HUES48 (cell line): Measurements from ENCODE around the gene CTBP2.

Source experiments
- H3K27ac ChIP-seq: one replicate; pipeline ENCODE4 v1.7.0; 2013; ENCODE audit warnings: low read depth, low read length, inconsistent platforms
- H3K27me3 ChIP-seq: 2 replicates; pipeline ENCODE4 v1.6.1; 2013; ENCODE audit warnings: mild to moderate bottlenecking, low read length; ENCODE audit not compliant: control insufficient read depth, insufficient read depth
- H3K36me3 ChIP-seq: 2 replicates; pipeline ENCODE4 v1.6.1; 2013; ENCODE audit warnings: low read length; ENCODE audit not compliant: control insufficient read depth, insufficient read depth
- H3K4me1 ChIP-seq: 2 replicates; pipeline ENCODE4 v1.6.1; 2013; ENCODE audit warnings: mild to moderate bottlenecking, low read length; ENCODE audit not compliant: control insufficient read depth, insufficient read depth
- H3K4me3 ChIP-seq: 2 replicates; pipeline ENCODE4 v1.5.1; 2013; ENCODE audit warnings: mild to moderate bottlenecking, low read depth, low read length
- H3K9ac ChIP-seq: 2 replicates; pipeline ENCODE4 v1.6.1; 2013; ENCODE audit warnings: mild to moderate bottlenecking, low read depth, low read length, moderate library complexity
- H3K9me3 ChIP-seq: 2 replicates; pipeline ENCODE4 v1.6.1; 2013; ENCODE audit warnings: low read length; ENCODE audit not compliant: control insufficient read depth, insufficient read depth

CTBP2 gene

GRCh38 chr10:125177641-125178640 lies 17.6 kb upstream of the CTBP2 start:
- Histone ChIP-seq H3K36me3 (no peaks in the 10 kb centered on the region), H3K4me3 (no peak overlapping the region), H3K4me1 (peaks cover 7% of the 10 kb centered on the region), H3K27ac (no peak overlapping the region), H3K9ac (no peak overlapping the region), H3K9me3 (no peaks in the 10 kb centered on the region), H3K27me3 (no peaks in the 10 kb centered on the region)

- Histone ChIP-seq H3K9me3 (no peaks in the 10 kb centered on the region), H3K36me3 (no peaks in the 10 kb centered on the region), H3K4me3 (no peak overlapping the region), H3K27ac (no peak overlapping the region), H3K4me1 (peaks cover 7% of the 10 kb centered on the region), H3K27me3 (no peaks in the 10 kb centered on the region), H3K9ac (no peak overlapping the region)
Measured at GRCh38 chr10:125175807-125176206, 15.4 kb upstream of the CTBP2 start.

GRCh38 chr10:125174360-125174759 lies 14.0 kb upstream of the CTBP2 start:
- no peak overlapping the region for H3K9ac ChIP-seq
- no peaks in the 10 kb centered on the region for H3K27me3 ChIP-seq
- H3K36me3 ChIP-seq: no peaks in the 10 kb centered on the region
- no peaks in the 10 kb centered on the region for H3K9me3 ChIP-seq
- peaks cover 7% of the 10 kb centered on the region for H3K4me1 ChIP-seq
- no peak overlapping the region for H3K4me3 ChIP-seq
- H3K27ac ChIP-seq: no peak overlapping the region

GRCh38 chr10:125172694-125173093 lies 12.3 kb upstream of the CTBP2 start:
- Histone ChIP-seq H3K4me1 (peaks cover 7% of the 10 kb centered on the region), H3K36me3 (no peaks in the 10 kb centered on the region), H3K9me3 (no peaks in the 10 kb centered on the region), H3K27me3 (no peaks in the 10 kb centered on the region), H3K27ac (no peak overlapping the region), H3K9ac (no peak overlapping the region), H3K4me3 (no peak overlapping the region)

- no peaks in the 10 kb centered on the region for H3K9me3 ChIP-seq
- H3K36me3 ChIP-seq: no peaks in the 10 kb centered on the region
- no peak overlapping the region for H3K4me3 ChIP-seq
- no peaks in the 10 kb centered on the region for H3K27me3 ChIP-seq
- peaks cover 7% of the 10 kb centered on the region for H3K4me1 ChIP-seq
- no peak overlapping the region for H3K27ac ChIP-seq
- no peak overlapping the region; the same call in 1 of the 2 replicates for H3K9ac ChIP-seq
Measured at GRCh38 chr10:125171402-125172306, 11.3 kb upstream of the CTBP2 start.

GRCh38 chr10:125169915-125170314 lies 9.6 kb upstream of the CTBP2 start:
- peaks cover 7% of the 10 kb centered on the region for H3K4me1 ChIP-seq
- H3K27me3 ChIP-seq: no peaks in the 10 kb centered on the region
- no peaks in the 10 kb centered on the region for H3K9me3 ChIP-seq
- H3K9ac ChIP-seq: no peak overlapping the region
- H3K27ac ChIP-seq: no peak overlapping the region
- H3K4me3 ChIP-seq: no peak overlapping the region
- no peaks in the 10 kb centered on the region for H3K36me3 ChIP-seq

GRCh38 chr10:125169279-125169678 lies 8.9 kb upstream of the CTBP2 start:
- H3K9me3 ChIP-seq: no peaks in the 10 kb centered on the region
- H3K27me3 ChIP-seq: no peaks in the 10 kb centered on the region
- peaks cover 4% of the 10 kb centered on the region for H3K4me1 ChIP-seq
- H3K9ac ChIP-seq: no peak overlapping the region
- H3K36me3 ChIP-seq: no peaks in the 10 kb centered on the region
- no peak overlapping the region for H3K4me3 ChIP-seq
- no peak overlapping the region for H3K27ac ChIP-seq

- H3K27me3 ChIP-seq: no peaks in the 10 kb centered on the region
- H3K27ac ChIP-seq: no peak overlapping the region
- H3K4me1 ChIP-seq: peaks cover 6% of the 10 kb centered on the region
- H3K9me3 ChIP-seq: no peaks in the 10 kb centered on the region
- no peaks in the 10 kb centered on the region for H3K36me3 ChIP-seq
- no peak overlapping the region for H3K9ac ChIP-seq
- no peak overlapping the region for H3K4me3 ChIP-seq
Measured at GRCh38 chr10:125166658-125167057, 6.3 kb upstream of the CTBP2 start.

- Histone ChIP-seq H3K36me3 (no peaks in the 10 kb centered on the region), H3K27me3 (no peaks in the 10 kb centered on the region), H3K9ac (no peak overlapping the region)
Measured at GRCh38 chr10:125165584-125166573, 5.5 kb upstream of the CTBP2 start.

GRCh38 chr10:125164421-125164820 lies 4.1 kb upstream of the CTBP2 start:
- no peaks in the 10 kb centered on the region for H3K27me3 ChIP-seq
- peaks cover 6% of the 10 kb centered on the region for H3K4me1 ChIP-seq
- H3K9ac ChIP-seq: no peak overlapping the region
- no peaks in the 10 kb centered on the region for H3K36me3 ChIP-seq
- no peak overlapping the region for H3K27ac ChIP-seq
- no peak overlapping the region for H3K4me3 ChIP-seq
- H3K9me3 ChIP-seq: no peaks in the 10 kb centered on the region

More at GRCh38 chr10:125165584-125166573, 5.5 kb upstream of the CTBP2 start:
- H3K27ac ChIP-seq: no peak overlapping the region
- no peaks in the 10 kb centered on the region for H3K9me3 ChIP-seq
- H3K4me1 ChIP-seq: peaks cover 6% of the 10 kb centered on the region
- no peak overlapping the region for H3K4me3 ChIP-seq
